ENCODE results near the gene MDP1. TPM values are rescaled to one million over a fixed set of nuclear protein-coding genes. Genes with fewer than 3 reads are reported as not detected.
"Not testable (repeated sequence)": the region's sequence is repeated elsewhere in the genome, so short reads cannot be mapped to it uniquely, and the experiment has no call there.

MDP1 gene
- total RNA-seq, 2 experiments from 2014 or later: 13.5 to 17.0 TPM

DNA sequence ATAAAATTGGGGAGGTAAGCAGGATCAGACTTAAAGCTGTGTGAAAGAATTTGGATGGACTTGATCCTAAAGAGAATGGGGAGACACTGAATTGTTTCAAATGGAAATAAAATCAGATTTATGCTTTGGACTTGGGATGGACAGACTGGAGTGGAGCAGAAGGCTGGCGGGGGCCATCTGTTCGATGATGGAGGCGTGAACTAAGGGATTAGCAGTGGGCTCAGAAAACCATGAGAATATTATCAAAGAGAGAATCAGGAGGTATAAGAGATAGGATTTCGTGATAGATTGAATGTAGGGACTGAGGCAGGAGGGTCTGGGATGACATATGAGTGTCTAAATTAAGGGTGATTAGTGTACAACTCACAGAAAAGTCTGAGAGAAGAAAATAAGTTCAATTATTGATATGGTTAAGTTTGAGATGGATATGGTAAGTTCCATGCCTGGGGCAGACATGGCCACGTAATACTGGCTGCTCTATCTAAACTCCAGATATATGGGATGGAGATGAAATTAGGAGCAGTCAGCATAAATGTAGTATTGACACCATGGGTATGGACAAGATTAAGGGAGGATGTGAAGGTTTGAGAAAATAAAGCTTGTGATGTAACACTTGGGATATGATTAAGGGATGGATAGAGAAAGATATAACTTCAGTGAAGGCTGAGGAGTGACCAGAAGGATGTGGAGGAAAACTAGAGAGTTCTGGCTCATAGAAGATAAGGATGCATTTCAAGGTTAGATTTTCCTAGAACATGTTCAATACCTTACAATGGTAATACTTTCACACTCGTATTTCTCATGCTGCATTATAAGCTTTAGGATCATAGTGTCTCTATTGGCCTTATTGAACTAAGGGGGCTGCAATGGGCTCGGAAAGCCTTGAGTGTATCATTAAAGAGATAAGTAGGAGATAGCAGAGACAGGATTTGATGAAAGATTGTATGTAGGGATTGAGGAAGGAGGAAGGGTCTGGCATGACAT, 11.4 kb downstream of the MDP1 start:
- Mint-ChIP-seq H3K4me1 (peaks cover 14% of the 10 kb centered on the region), H3K27ac (peak overlapping the region; percentile 9), H3K36me3 (ENCODE audit: low read depth) (peaks cover 90% of the 10 kb centered on the region), H3K27me3 (no peaks in the 10 kb centered on the region), H3K4me3 (no peak overlapping the region), H3K9me3 (peaks cover 14% of the 10 kb centered on the region)
- CTCF ChIA-PET: no interaction called here
- POLR2A ChIA-PET: interaction anchor here (1.7 to 14.0 kb wide), 3 partner anchors 9 to 43 kb away, joined by 3 to 186 read pairs (median 7); partner anchors contain the start of genes IRF9, TINF2 and TM9SF1
- DNase-seq: no peak

DNA sequence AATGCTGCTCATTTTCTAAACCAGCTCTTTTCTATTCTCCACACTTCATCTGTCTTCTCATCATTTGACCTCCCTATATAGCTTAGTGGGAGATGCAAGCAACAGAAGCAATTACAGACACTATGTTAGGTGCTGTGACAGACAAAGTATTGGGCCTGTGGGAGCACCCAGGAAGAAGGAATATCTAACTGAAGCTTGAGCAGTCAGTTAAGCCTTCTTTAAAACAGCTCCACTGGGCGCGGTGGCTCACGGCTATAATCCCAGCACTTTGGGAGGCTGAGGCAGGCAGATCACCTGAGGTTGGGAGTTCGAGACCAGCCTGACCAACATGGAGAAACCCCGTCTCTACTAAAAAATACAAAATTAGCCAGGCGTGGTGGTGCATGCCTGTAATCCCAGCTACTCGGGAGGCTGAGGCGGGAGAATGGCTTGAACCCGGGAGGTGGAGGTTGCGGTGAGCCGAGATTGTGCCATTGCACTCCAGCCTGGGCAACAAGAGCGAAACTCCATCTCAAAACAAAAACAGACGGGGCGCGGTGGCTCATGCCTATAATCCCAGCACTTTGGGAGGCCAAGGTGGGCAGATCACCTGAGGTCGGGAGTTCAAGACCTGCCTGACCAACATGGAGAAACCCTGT, 12.5 kb downstream of the MDP1 start:
- H3K27me3 Mint-ChIP-seq, H3K4me3 Mint-ChIP-seq, H3K27ac Mint-ChIP-seq, DNase-seq: not testable (repeated sequence)
- Mint-ChIP-seq H3K9me3 (peaks cover 20% of the 10 kb centered on the region), H3K36me3 (ENCODE audit: low read depth) (peaks cover 92% of the 10 kb centered on the region), H3K4me1 (peaks cover 21% of the 10 kb centered on the region)
- ChIA-PET POLR2A (interaction anchor here (1.4 to 14.0 kb wide), 4 partner anchors 8 to 42 kb away, joined by 3 to 186 read pairs (median 8); partner anchors contain the start of genes CHMP4A, IRF9, TINF2 and TM9SF1), CTCF (interaction anchor here (0.8 kb wide), 1 partner anchor 10 kb away, joined by 4 read pairs; the partner anchor contains the start of gene CHMP4A)

DNA sequence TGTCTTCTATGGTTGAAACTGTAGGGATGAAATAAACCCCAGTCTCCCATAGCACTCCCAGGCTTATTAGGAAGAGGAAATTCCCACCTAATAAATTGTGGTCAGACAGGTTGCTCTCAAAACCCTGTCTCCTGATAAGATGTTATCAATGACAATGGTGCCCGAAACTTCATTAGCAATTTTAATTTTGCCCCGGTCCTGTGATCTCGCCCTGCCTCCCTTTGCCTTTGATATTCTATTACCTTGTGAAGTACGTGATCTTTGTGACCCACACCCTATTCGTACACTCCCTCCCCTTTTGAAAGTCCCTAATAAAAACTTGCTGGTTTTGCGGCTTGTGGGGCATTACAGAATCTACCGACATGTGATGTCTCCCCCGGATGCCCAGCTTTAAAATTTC, 13.3 kb downstream of the MDP1 start:
- Mint-ChIP-seq H3K9me3 (peaks cover 20% of the 10 kb centered on the region), H3K36me3 (ENCODE audit: low read depth) (peaks cover 87% of the 10 kb centered on the region), H3K4me1 (peaks cover 22% of the 10 kb centered on the region)
- H3K27ac Mint-ChIP-seq, H3K27me3 Mint-ChIP-seq, DNase-seq, H3K4me3 Mint-ChIP-seq: not testable (repeated sequence)
- POLR2A ChIA-PET: interaction anchor here (1.4 to 2.8 kb wide), 3 partner anchors 11 to 41 kb away, joined by 3 to 9 read pairs (median 7); partner anchors contain the start of genes CHMP4A, IRF9 and TINF2
- CTCF ChIA-PET: interaction anchor here (0.8 kb wide), 1 partner anchor 11 kb away, joined by 4 read pairs; the partner anchor contains the start of gene CHMP4A

DNA sequence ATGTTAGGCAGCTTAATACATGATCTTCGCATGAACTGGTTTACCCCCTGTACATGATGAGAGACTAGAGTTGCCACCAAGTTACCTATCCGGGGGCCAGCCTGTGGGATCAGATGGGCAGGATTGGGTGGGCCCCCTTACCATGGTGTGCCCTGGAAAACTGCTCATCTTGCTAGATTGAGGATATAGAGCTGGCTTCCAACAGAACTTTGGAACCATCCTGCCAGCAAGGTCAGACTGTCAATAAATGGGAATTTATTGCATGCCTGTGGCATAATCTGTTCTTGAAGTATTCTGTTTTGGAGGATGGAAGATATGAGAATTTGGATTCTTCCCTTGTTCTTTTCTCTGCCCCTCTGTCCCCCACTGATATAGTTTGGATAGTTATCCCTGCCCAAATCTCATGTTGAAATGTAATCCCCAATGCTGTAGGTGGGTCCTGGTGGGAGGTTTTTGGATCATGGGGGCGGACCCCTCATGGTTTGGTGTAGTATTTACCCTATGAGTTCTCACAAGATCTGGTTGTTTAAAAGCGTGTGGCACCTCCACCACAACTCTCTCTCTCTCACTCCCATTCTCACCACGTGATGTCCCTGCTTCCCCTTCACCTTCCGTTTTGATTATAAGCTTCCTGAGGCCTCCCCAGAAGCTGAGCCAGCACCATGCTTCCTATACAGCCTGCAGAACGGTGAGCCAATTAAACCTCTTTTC, 16.9 kb downstream of the MDP1 start:
- Mint-ChIP-seq H3K4me3 (no peak overlapping the region), H3K36me3 (ENCODE audit: low read depth) (peaks cover 70% of the 10 kb centered on the region), H3K9me3 (peaks cover 20% of the 10 kb centered on the region), H3K4me1 (peaks cover 41% of the 10 kb centered on the region), H3K27ac (peak overlapping the region; percentile 32), H3K27me3 (no peaks in the 10 kb centered on the region)
- POLR2A ChIA-PET: interaction anchor here (0.6 to 2.2 kb wide), 5 partner anchors 10 to 428 kb away, joined by 3 to 7 read pairs (median 5); partner anchors contain the start of genes CHMP4A and MDP1
- no peak for DNase-seq
- CTCF ChIA-PET: interaction anchor here (0.6 to 1.0 kb wide), 2 partner anchors 14 to 32 kb away, joined by 3 to 6 read pairs; partner anchors contain the start of gene CHMP4A

- peaks cover 12% of the 10 kb centered on the region for H3K9me3 Mint-ChIP-seq
- H3K27ac Mint-ChIP-seq: peak overlapping the region; percentile 66
- CTCF ChIA-PET: interaction anchor here (1.3 to 2.5 kb wide), 3 partner anchors 10 to 36 kb away, joined by 5 to 14 read pairs (median 11); partner anchors contain the start of genes CHMP4A and IRF9
- peaks cover 54% of the 10 kb centered on the region for H3K4me1 Mint-ChIP-seq
- POLR2A ChIA-PET: interaction anchor here (2.2 to 4.4 kb wide), 8 partner anchors 13 to 233 kb away, joined by 21 to 186 read pairs (median 28); partner anchors contain the start of genes CBLN3, CHMP4A, DCAF11 and IRF9
- peak overlapping the region; percentile 96 for H3K4me3 Mint-ChIP-seq
- no peak for DNase-seq
- H3K27me3 Mint-ChIP-seq: no peaks in the 10 kb centered on the region
- peaks cover 64% of the 10 kb centered on the region for H3K36me3 Mint-ChIP-seq (ENCODE audit: low read depth)
These were observed 18.8 kb downstream of the MDP1 start for GRCh38 chr14:24197056-24197450.

GRCh38 chr14:24196071-24197055, 19.5 kb downstream of the MDP1 start:
- POLR2A ChIA-PET: interaction anchor here (0.5 to 4.4 kb wide), 34 partner anchors 10 to 234 kb away, joined by 3 to 186 read pairs (median 8); partner anchors contain the start of genes CBLN3, CHMP4A, DCAF11 and EMC9
- CTCF ChIA-PET: interaction anchor here (0.8 to 3.2 kb wide), 12 partner anchors 11 to 240 kb away, joined by 3 to 14 read pairs (median 5); partner anchors contain the start of genes CHMP4A, IRF9, MDP1 and PSME2
- Mint-ChIP-seq H3K9me3 (peaks cover 8% of the 10 kb centered on the region), H3K4me1 (peaks cover 61% of the 10 kb centered on the region), H3K36me3 (ENCODE audit: low read depth) (peaks cover 64% of the 10 kb centered on the region), H3K4me3 (peak overlapping the region; percentile 96), H3K27me3 (no peaks in the 10 kb centered on the region), H3K27ac (peak overlapping the region; percentile 95)
- no peak for DNase-seq

GRCh38 chr14:24195186-24196070, 20.4 kb downstream of the MDP1 start, which contains the start of gene TM9SF1:
Gene TM9SF1 (minus strand): TSS chr14:24195441. CDS start chr14:24195019, 422 bp downstream.
- peak; percentile 90 for DNase-seq
- Mint-ChIP-seq H3K36me3 (ENCODE audit: low read depth) (peaks cover 60% of the 10 kb centered on the region), H3K27me3 (no peaks in the 10 kb centered on the region), H3K27ac (peak within 1 kb of the TSS; percentile 95), H3K4me3 (peak within 1 kb of the TSS; percentile 96), H3K4me1 (peaks cover 64% of the 10 kb centered on the region), H3K9me3 (peaks cover 7% of the 10 kb centered on the region)
- CTCF ChIA-PET: interaction anchor here (0.8 to 3.2 kb wide), 15 partner anchors 12 to 241 kb away, joined by 3 to 14 read pairs (median 5); partner anchors contain the start of genes CHMP4A, IRF9, MDP1 and PSME2
- POLR2A ChIA-PET: interaction anchor here (0.5 to 4.4 kb wide), 40 partner anchors 9 to 247 kb away, joined by 3 to 186 read pairs (median 6); partner anchors contain the start of genes CBLN3, CHMP4A, DCAF11 and EMC9

DNA sequence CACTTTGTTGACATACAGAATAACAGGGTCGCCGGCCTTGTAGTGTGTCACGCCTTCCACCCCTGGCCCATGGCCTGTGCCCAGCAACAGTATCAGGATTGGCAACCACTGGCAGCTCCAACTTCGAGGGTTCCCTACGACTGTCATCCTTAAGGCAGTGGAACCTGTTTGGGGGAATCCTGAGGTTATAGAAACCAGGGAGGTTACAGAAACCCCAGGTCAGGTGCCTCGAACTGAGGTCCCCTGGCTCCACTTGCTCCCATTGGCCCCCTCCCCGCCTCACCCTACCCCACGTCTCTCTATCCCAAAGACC, 21.0 kb downstream of the MDP1 start:
- CTCF ChIA-PET: interaction anchor here (0.9 to 3.2 kb wide), 11 partner anchors 14 to 242 kb away, joined by 3 to 14 read pairs (median 5); partner anchors contain the start of genes CHMP4A, IRF9, LTB4R2 and MDP1
- Mint-ChIP-seq H3K36me3 (ENCODE audit: low read depth) (peaks cover 61% of the 10 kb centered on the region), H3K9me3 (peaks cover 7% of the 10 kb centered on the region)

DNA sequence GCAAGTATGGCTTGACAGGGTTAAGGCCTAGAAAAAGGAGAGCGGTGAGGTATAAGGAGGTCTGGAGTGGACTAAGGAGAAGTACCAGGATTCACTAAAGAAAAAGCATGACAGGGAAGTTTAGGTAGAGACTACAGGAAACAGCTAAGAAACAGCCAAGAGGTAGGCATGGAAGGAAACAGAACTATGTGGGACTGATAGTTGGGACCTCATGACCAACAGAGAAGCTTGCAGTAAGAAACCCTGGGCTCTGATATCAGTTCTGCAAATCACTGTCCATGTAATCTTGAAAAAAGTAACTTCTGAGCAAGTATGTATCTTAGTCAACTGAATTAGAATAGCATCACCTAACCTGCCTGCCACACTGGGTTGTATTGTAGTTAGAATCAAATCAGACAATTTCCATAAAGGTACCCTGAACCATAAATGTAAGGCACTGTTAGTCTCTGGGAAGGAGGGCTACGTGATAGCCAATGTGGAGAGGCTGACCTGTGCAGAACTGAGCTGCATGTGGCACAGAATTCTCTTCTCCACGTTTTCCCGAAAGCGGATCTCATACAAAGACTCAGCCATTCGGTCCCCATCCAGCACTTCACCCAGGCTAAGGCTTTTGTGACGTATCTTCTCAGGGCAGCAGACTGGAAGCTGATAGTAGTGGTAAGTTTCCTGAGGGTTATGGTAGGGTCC, 21.5 kb downstream of the MDP1 start:
- Mint-ChIP-seq H3K4me1 (peaks cover 68% of the 10 kb centered on the region), H3K36me3 (ENCODE audit: low read depth) (peaks cover 59% of the 10 kb centered on the region), H3K4me3 (peak overlapping the region; percentile 96), H3K27me3 (no peaks in the 10 kb centered on the region), H3K9me3 (peaks cover 7% of the 10 kb centered on the region), H3K27ac (peak overlapping the region; percentile 95)
- ChIA-PET POLR2A (interaction anchor here (0.9 to 4.4 kb wide), 17 partner anchors 8 to 248 kb away, joined by 3 to 186 read pairs (median 11); partner anchors contain the start of genes CBLN3, CHMP4A, DCAF11 and EMC9), CTCF (interaction anchor here (1.1 to 3.2 kb wide), 8 partner anchors 14 to 139 kb away, joined by 3 to 12 read pairs (median 8); partner anchors contain the start of genes CHMP4A, LTB4R2, MDP1 and TINF2)
- no peak for DNase-seq

More for the DNA sequence above, 21.0 kb downstream of the MDP1 start:
- no peaks in the 10 kb centered on the region for H3K27me3 Mint-ChIP-seq
- peak overlapping the region; percentile 96 for H3K4me3 Mint-ChIP-seq
- POLR2A ChIA-PET: interaction anchor here (0.7 to 4.4 kb wide), 25 partner anchors 8 to 247 kb away, joined by 3 to 186 read pairs (median 9); partner anchors contain the start of genes CBLN3, CHMP4A, DCAF11 and EMC9
- DNase-seq: no peak
- peak overlapping the region; percentile 95 for H3K27ac Mint-ChIP-seq
- H3K4me1 Mint-ChIP-seq: peaks cover 69% of the 10 kb centered on the region
